ENCODE data around the gene EIF4G3.
A peak's percentile ranks its signal among the peaks of the same experiment; 100 is the strongest.
"Not testable (repeated sequence)": the region's sequence is repeated elsewhere in the genome, so short reads cannot be mapped to it uniquely, and the experiment has no call there.

Gene EIF4G3

GRCh38 chr1:21175670-21176581 is 771 bp downstream of the EIF4G3 start:
- peak; percentile 30 for DNase-seq
- Histone ChIP-seq H3K9me3 (ENCODE audit: severe bottlenecking) (peaks cover 5% of the 10 kb centered on the region), H3K27ac (peak overlapping the region; percentile 52), H3K27me3 (ENCODE audit: insufficient read depth, low read depth, severe bottlenecking) (no peaks in the 10 kb centered on the region), H3K4me3 (ENCODE audit: low read depth, low read length) (peak overlapping the region; percentile 93), H3K36me3 (peaks cover 9% of the 10 kb centered on the region)
- TF ChIP-seq CTCF (IDR thresholded peaks at IDR 0.05; ENCODE audit: low read depth, low read length): no peak

GRCh38 chr1:21175324-21175669 is 1.4 kb downstream of the EIF4G3 start:
- Histone ChIP-seq H3K27me3 (ENCODE audit: insufficient read depth, low read depth, severe bottlenecking) (no peaks in the 10 kb centered on the region), H3K4me3 (ENCODE audit: low read depth, low read length) (peak overlapping the region; percentile 93), H3K36me3 (peaks cover 14% of the 10 kb centered on the region), H3K9me3 (ENCODE audit: severe bottlenecking) (peaks cover 4% of the 10 kb centered on the region), H3K27ac (peak overlapping the region; percentile 25)
- no peak for DNase-seq
- no peak for TF ChIP-seq CTCF (IDR thresholded peaks at IDR 0.05; ENCODE audit: low read depth, low read length)

- Histone ChIP-seq H3K36me3 (peaks cover 19% of the 10 kb centered on the region), H3K4me3 (ENCODE audit: low read depth, low read length) (peak overlapping the region; percentile 93), H3K27me3 (ENCODE audit: insufficient read depth, low read depth, severe bottlenecking) (no peaks in the 10 kb centered on the region), H3K9me3 (ENCODE audit: severe bottlenecking) (peaks cover 2% of the 10 kb centered on the region), H3K27ac (no peak overlapping the region; the same call in 1 of the 2 replicates)
- DNase-seq: no peak
- TF ChIP-seq CTCF (IDR thresholded peaks at IDR 0.05; ENCODE audit: low read depth, low read length): no peak
Observed at GRCh38 chr1:21174654-21175323, 1.9 kb downstream of the EIF4G3 start.

GRCh38 chr1:21174230-21174629 is 2.5 kb downstream of the EIF4G3 start:
- DNase-seq: no peak
- Histone ChIP-seq H3K27ac (no peak overlapping the region), H3K36me3 (peaks cover 22% of the 10 kb centered on the region), H3K9me3 (ENCODE audit: severe bottlenecking) (peaks cover 2% of the 10 kb centered on the region), H3K4me3 (ENCODE audit: low read depth, low read length) (no peak overlapping the region), H3K27me3 (ENCODE audit: insufficient read depth, low read depth, severe bottlenecking) (no peaks in the 10 kb centered on the region)
- TF ChIP-seq CTCF (IDR thresholded peaks at IDR 0.05; ENCODE audit: low read depth, low read length): no peak

- H3K9me3 ChIP-seq (ENCODE audit: severe bottlenecking); H3K27me3 ChIP-seq (ENCODE audit: insufficient read depth, low read depth, severe bottlenecking); DNase-seq; H3K27ac ChIP-seq; H3K4me3 ChIP-seq (ENCODE audit: low read depth, low read length): not testable (repeated sequence)
- H3K36me3 ChIP-seq: peaks cover 30% of the 10 kb centered on the region
Observed at GRCh38 chr1:21173096-21173495, 3.6 kb downstream of the EIF4G3 start.

- not testable (repeated sequence) for H3K4me3 ChIP-seq (ENCODE audit: low read depth, low read length); DNase-seq; H3K9me3 ChIP-seq (ENCODE audit: severe bottlenecking); H3K27me3 ChIP-seq (ENCODE audit: insufficient read depth, low read depth, severe bottlenecking); H3K27ac ChIP-seq
- H3K36me3 ChIP-seq: peaks cover 48% of the 10 kb centered on the region
Observed at GRCh38 chr1:21170837-21171236, 5.9 kb downstream of the EIF4G3 start.
